H1 (cell line): ENCODE data around the gene MEF2A. TPM values are rescaled to one million over a fixed set of nuclear protein-coding genes. Genes with fewer than 3 reads are reported as not detected.

Experiments
- HDAC2 ChIP-seq, 2 experiments: fragments of 300-600 bp in 1 of 2; sonication (generic) in 1 of 2; IDR thresholded peaks; 2 replicates each; pipeline ENCODE4 v1.6.1; 2011 to 2012; ENCODE audit warnings: low read depth in 2 of 2, low read length in 2 of 2, mild to moderate bottlenecking in 2 of 2, moderate library complexity in 2 of 2, borderline replicate concordance in 1 of 2, inconsistent platforms in 1 of 2
- KDM4A ChIP-seq: IDR thresholded peaks from one replicate; pipeline ENCODE4 v1.7.1; 2012; ENCODE audit warnings: low read depth, mild to moderate bottlenecking, moderate library complexity, low read length, inconsistent platforms; ENCODE audit not compliant: severe bottlenecking
- RBBP5 ChIP-seq: IDR thresholded peaks from 2 replicates; pipeline ENCODE4 v1.7.1; 2012; ENCODE audit warnings: low read depth, mild to moderate bottlenecking, inconsistent platforms, low read length, moderate library complexity, borderline replicate concordance
- YY1 ChIP-seq: IDR thresholded peaks from 2 replicates; pipeline ENCODE4 v1.6.1; 2011; ENCODE audit warnings: low read depth, mild to moderate bottlenecking, low read length
- polyA plus RNA-seq, 7 experiments: library from polyadenylated mRNA; depleted of rRNA in 3 of 7; stranded (reverse) in 5 of 7; unstranded in 2 of 7; fragments of >200 nt in 5 of 7; fragments of 200-250 nt in 2 of 7; gene quantifications; 1 replicate in 5 of 7; 2 replicates in 1 of 7; 4 replicates in 1 of 7; pipeline versions ENCODE4 v1.2.1 to v1.2.3, GENCODE V29; 2011 to 2013; ENCODE audit warnings: missing spikeins in 2 of 7, mixed read lengths in 2 of 7
- total RNA-seq: library from RNA; stranded (reverse); fragmentation: NEBNext Ultra II Directional; extraction: Animal tissue kit (Norgen Biotek cat#: 25700); gene quantifications from 2 replicates; pipeline ENCODE4 v1.2.1, GENCODE V29; 2021
- TF ChIP-seq, protein P1 (sequence below): fragments of 300-600 bp; sonication (generic); IDR thresholded peaks from 2 replicates; pipeline ENCODE4 v1.7.1; 2012; ENCODE audit warnings: low read length, moderate library complexity, mild to moderate bottlenecking, inconsistent platforms; ENCODE audit not compliant: insufficient replicate concordance
- TF ChIP-seq, protein P2 (sequence below): IDR thresholded peaks from 2 replicates; pipeline ENCODE4 v1.6.1; 2012; ENCODE audit warnings: inconsistent platforms

The MEF2A gene
- total and polyA plus RNA-seq, 2 of the 8 experiments (the other 6 are each of a cell fraction or from before 2014, with no cell fraction given) = 15.6 to 22.5 TPM

DNA sequence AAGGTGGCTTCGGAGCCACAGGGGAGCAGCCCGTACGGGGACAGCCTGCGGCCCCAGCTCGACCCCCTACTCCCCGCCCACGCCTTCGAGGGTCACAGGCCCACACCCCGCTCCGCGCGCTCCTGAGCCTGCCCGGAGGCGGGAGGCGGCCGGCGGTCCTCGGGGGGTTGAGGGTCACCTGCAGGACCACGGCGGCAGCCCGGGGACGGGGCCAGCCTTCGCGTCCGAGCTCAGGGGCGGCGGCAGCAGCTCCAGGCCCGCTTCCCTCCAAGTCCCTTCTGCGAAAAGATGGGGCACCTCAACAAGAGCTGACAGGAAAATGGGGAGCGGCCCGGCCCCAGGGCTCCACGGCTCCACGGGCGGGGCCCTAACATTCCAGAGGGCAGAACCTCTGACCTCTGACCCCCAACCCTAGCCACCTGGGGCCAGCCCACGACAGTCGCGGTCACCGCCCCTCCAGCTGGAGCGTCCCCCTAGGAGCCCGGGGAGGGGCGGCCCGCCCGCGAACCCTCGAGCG, 167.0 kb downstream of the MEF2A start (continued):
- TF ChIP-seq, protein P1, sequence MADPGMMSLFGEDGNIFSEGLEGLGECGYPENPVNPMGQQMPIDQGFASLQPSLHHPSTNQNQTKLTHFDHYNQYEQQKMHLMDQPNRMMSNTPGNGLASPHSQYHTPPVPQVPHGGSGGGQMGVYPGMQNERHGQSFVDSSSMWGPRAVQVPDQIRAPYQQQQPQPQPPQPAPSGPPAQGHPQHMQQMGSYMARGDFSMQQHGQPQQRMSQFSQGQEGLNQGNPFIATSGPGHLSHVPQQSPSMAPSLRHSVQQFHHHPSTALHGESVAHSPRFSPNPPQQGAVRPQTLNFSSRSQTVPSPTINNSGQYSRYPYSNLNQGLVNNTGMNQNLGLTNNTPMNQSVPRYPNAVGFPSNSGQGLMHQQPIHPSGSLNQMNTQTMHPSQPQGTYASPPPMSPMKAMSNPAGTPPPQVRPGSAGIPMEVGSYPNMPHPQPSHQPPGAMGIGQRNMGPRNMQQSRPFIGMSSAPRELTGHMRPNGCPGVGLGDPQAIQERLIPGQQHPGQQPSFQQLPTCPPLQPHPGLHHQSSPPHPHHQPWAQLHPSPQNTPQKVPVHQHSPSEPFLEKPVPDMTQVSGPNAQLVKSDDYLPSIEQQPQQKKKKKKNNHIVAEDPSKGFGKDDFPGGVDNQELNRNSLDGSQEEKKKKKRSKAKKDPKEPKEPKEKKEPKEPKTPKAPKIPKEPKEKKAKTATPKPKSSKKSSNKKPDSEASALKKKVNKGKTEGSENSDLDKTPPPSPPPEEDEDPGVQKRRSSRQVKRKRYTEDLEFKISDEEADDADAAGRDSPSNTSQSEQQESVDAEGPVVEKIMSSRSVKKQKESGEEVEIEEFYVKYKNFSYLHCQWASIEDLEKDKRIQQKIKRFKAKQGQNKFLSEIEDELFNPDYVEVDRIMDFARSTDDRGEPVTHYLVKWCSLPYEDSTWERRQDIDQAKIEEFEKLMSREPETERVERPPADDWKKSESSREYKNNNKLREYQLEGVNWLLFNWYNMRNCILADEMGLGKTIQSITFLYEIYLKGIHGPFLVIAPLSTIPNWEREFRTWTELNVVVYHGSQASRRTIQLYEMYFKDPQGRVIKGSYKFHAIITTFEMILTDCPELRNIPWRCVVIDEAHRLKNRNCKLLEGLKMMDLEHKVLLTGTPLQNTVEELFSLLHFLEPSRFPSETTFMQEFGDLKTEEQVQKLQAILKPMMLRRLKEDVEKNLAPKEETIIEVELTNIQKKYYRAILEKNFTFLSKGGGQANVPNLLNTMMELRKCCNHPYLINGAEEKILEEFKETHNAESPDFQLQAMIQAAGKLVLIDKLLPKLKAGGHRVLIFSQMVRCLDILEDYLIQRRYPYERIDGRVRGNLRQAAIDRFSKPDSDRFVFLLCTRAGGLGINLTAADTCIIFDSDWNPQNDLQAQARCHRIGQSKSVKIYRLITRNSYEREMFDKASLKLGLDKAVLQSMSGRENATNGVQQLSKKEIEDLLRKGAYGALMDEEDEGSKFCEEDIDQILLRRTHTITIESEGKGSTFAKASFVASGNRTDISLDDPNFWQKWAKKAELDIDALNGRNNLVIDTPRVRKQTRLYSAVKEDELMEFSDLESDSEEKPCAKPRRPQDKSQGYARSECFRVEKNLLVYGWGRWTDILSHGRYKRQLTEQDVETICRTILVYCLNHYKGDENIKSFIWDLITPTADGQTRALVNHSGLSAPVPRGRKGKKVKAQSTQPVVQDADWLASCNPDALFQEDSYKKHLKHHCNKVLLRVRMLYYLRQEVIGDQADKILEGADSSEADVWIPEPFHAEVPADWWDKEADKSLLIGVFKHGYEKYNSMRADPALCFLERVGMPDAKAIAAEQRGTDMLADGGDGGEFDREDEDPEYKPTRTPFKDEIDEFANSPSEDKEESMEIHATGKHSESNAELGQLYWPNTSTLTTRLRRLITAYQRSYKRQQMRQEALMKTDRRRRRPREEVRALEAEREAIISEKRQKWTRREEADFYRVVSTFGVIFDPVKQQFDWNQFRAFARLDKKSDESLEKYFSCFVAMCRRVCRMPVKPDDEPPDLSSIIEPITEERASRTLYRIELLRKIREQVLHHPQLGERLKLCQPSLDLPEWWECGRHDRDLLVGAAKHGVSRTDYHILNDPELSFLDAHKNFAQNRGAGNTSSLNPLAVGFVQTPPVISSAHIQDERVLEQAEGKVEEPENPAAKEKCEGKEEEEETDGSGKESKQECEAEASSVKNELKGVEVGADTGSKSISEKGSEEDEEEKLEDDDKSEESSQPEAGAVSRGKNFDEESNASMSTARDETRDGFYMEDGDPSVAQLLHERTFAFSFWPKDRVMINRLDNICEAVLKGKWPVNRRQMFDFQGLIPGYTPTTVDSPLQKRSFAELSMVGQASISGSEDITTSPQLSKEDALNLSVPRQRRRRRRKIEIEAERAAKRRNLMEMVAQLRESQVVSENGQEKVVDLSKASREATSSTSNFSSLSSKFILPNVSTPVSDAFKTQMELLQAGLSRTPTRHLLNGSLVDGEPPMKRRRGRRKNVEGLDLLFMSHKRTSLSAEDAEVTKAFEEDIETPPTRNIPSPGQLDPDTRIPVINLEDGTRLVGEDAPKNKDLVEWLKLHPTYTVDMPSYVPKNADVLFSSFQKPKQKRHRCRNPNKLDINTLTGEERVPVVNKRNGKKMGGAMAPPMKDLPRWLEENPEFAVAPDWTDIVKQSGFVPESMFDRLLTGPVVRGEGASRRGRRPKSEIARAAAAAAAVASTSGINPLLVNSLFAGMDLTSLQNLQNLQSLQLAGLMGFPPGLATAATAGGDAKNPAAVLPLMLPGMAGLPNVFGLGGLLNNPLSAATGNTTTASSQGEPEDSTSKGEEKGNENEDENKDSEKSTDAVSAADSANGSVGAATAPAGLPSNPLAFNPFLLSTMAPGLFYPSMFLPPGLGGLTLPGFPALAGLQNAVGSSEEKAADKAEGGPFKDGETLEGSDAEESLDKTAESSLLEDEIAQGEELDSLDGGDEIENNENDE = no peak
- TF ChIP-seq RBBP5 (peak; percentile 49; the same call in 1 of the 2 replicates), HDAC2 (IDR thresholded peaks at IDR 0.05; ENCODE audit: borderline replicate concordance in 1 of 2, low read depth in 2 of 2, low read length in 2 of 2) (peak in 1 of 2 experiments; percentile 46; a peak in 1 of 4 replicates), KDM4A (peak; percentile 88), YY1 (no peak)
- TF ChIP-seq, protein P2, sequence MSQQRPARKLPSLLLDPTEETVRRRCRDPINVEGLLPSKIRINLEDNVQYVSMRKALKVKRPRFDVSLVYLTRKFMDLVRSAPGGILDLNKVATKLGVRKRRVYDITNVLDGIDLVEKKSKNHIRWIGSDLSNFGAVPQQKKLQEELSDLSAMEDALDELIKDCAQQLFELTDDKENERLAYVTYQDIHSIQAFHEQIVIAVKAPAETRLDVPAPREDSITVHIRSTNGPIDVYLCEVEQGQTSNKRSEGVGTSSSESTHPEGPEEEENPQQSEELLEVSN = peak; percentile 56
